Measurements from ENCODE around the gene RRAGD. TPM values are rescaled to one million over a fixed set of nuclear protein-coding genes. Genes with fewer than 3 reads are reported as not detected.

The RRAGD gene
- polyA plus RNA-seq, 1 of the 3 experiments (the other 2 are of a cell fraction): 0.07 TPM

GRCh38 chr6:89317067-89317466 lies 95.0 kb downstream of the RRAGD start:
- Histone ChIP-seq H3K4me3 (ENCODE audit: low read depth in 2 of 2, low read length in 1 of 2) (no peak overlapping the region), H3F3A (replicated peaks; ENCODE audit: insufficient read depth) (peaks cover 12% of the 10 kb centered on the region), H3K9ac (no peak overlapping the region), H3K79me2 (ENCODE audit: insufficient read depth) (no peaks in the 10 kb centered on the region), H3K4me1 (ENCODE audit: control insufficient read depth in 1 of 2, insufficient read depth in 2 of 2, low read depth in 1 of 2, low read length in 1 of 2) (peaks cover 7 to 14% of the 10 kb centered on the region in 2 experiments), H3K27ac (ENCODE audit: low read depth in 2 of 2, low read length in 1 of 2) (no peak overlapping the region), H3K27me3 (ENCODE audit: insufficient read depth) (no peaks in the 10 kb centered on the region), H3K9me3 (no peaks in the 10 kb centered on the region), H3K36me3 (replicated peaks in 1 of 2; ENCODE audit: control insufficient read depth in 1 of 2, insufficient read depth in 2 of 2, low read length in 1 of 2) (no peaks in the 10 kb centered on the region), H4K20me1 (ENCODE audit: insufficient read depth) (no peaks in the 10 kb centered on the region), H2AFZ (ENCODE audit: low read depth) (no peak overlapping the region), H3K4me2 (no peak overlapping the region), H3K9me2 (no peaks in the 10 kb centered on the region)
- CTCF ChIA-PET: no interaction called here
- POLR2A ChIA-PET: no interaction called here
- DNase-seq: no peak
- TF ChIP-seq USF2 (IDR thresholded peaks at IDR 0.05; ENCODE audit: borderline replicate concordance, low read depth, low read length) (no peak), PBX3 (IDR thresholded peaks at IDR 0.05) (no peak), RAD21 (IDR thresholded peaks at IDR 0.05; ENCODE audit: low read length) (no peak)

GRCh38 chr6:89315249-89315885 lies 96.7 kb downstream of the RRAGD start, which contains the start of gene GABRR2:
TSS of gene GABRR2 (minus strand) at chr6:89315299. CDS start at chr6:89315165, 134 bp downstream.
- Histone ChIP-seq H3K9me3 (no peaks in the 10 kb centered on the region), H3K9me2 (no peaks in the 10 kb centered on the region), H3K4me1 (ENCODE audit: control insufficient read depth in 1 of 2, insufficient read depth in 2 of 2, low read depth in 1 of 2, low read length in 1 of 2) (peaks cover 11 to 25% of the 10 kb centered on the region in 2 experiments), H3F3A (replicated peaks; ENCODE audit: insufficient read depth) (peaks cover 12% of the 10 kb centered on the region), H3K4me3 (ENCODE audit: low read depth in 2 of 2, low read length in 1 of 2) (no peak within 1 kb of the TSS), H2AFZ (ENCODE audit: low read depth) (no peak within 1 kb of the TSS), H3K79me2 (ENCODE audit: insufficient read depth) (no peaks in the 10 kb centered on the region), H3K27ac (ENCODE audit: low read depth in 2 of 2, low read length in 1 of 2) (no peak within 1 kb of the TSS), H3K4me2 (no peak within 1 kb of the TSS), H4K20me1 (ENCODE audit: insufficient read depth) (no peaks in the 10 kb centered on the region), H3K36me3 (replicated peaks in 1 of 2; ENCODE audit: control insufficient read depth in 1 of 2, insufficient read depth in 2 of 2, low read length in 1 of 2) (no peaks in the 10 kb centered on the region), H3K27me3 (ENCODE audit: insufficient read depth) (no peaks in the 10 kb centered on the region), H3K9ac (no peak within 1 kb of the TSS)
- TF ChIP-seq USF2 (IDR thresholded peaks at IDR 0.05; ENCODE audit: borderline replicate concordance, low read depth, low read length) (no peak), TCF12 (IDR thresholded peaks at IDR 0.05) (no peak), EZH2phosphoT487 (IDR thresholded peaks at IDR 0.05; ENCODE audit: borderline replicate concordance, low read depth) (no peak), RAD21 (IDR thresholded peaks at IDR 0.05; ENCODE audit: low read length) (no peak), MXI1 (IDR thresholded peaks at IDR 0.05; ENCODE audit: low read depth, low read length) (no peak), SMC3 (IDR thresholded peaks at IDR 0.05; ENCODE audit: low read depth, low read length) (no peak), RFX5 (IDR thresholded peaks at IDR 0.05; ENCODE audit: low read length) (no peak), EP300 (IDR thresholded peaks at IDR 0.05; ENCODE audit: borderline replicate concordance in 1 of 2, low read depth in 1 of 2, low read length in 1 of 2) (no peak), REST (IDR thresholded peaks at IDR 0.05; ENCODE audit: low read depth, low read length) (no peak), USF1 (IDR thresholded peaks at IDR 0.05; ENCODE audit: borderline replicate concordance, low read depth) (no peak), RXRA (IDR thresholded peaks at IDR 0.05; ENCODE audit: borderline replicate concordance, low read depth) (no peak), CHD2 (IDR thresholded peaks at IDR 0.05; ENCODE audit: low read length, partially characterized antibody) (no peak), POLR2AphosphoS5 (IDR thresholded peaks at IDR 0.05; ENCODE audit: low read depth, low read length) (no peak), TAF1 (IDR thresholded peaks at IDR 0.05; ENCODE audit: borderline replicate concordance, low read depth, low read length) (no peak), JUND (IDR thresholded peaks at IDR 0.05) (no peak)
- CTCF ChIA-PET: interaction anchor here (0.8 to 1.3 kb wide), 2 partner anchors 21 to 27 kb away, joined by 3 read pairs; no protein-coding TSS in a partner anchor
- WGBS (ENCODE audit: low lambda C conversion rate): 91% methylated on average over 6 of the region's 6 CpGs
- no peak for DNase-seq
- POLR2A ChIA-PET: no interaction called here
